ENCODE measurements around the gene FHOD3. TPM values are rescaled to one million over a fixed set of nuclear protein-coding genes. Genes with fewer than 3 reads are reported as not detected.

FHOD3 gene
- total and polyA plus RNA-seq, 2 of the 8 experiments (the other 6 are each of a cell fraction or from before 2014, with no cell fraction given): 9.7 to 10.5 TPM

DNA sequence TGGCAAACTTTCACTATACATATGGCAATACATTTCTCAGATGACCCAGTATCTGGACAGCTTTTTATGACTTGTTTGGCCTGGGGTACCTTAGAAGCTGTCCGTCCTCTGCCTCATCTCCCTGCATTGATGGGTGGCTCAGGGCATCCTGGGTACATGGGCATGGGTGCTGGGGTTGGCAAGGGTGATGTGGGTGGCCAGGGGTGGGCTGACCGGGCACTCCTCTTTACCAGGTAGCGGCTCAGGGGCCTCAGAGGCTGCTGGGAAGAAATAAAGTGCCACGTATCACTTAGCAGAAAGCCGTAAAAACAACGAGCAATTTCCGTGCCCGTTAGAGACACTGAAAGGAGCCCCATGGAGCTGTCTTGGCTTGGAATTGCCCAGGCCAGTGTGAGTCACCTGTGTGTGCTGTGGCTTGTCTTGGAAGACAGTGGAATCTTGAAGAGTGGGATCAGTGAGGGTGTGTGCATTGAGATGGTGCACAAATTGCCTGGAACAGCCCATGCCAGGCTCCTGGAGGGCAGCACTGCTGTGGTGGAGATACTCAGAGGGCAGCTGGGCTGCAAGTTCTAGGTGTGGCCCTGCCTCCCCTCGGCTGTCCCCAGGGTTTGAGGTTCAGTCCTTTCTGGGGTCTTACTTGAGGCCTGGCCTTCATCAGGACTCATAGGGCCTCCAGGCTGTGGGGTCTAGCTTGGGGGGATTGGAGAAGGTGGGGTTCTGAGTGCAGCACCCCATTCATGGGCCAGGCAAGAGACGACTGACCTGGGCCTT is 88.8 kb downstream of the FHOD3 start (continued):
- TF ChIP-seq RXRA (IDR thresholded peaks at IDR 0.05; ENCODE audit: insufficient read depth, low read depth, low read length) (no peak), PHF8 (conservative IDR thresholded peaks at IDR 0.05; ENCODE audit: low read depth, low read length) (no peak), POLR2AphosphoS5 (IDR thresholded peaks at IDR 0.05; ENCODE audit: low read depth, low read length) (no peak), BACH1 (IDR thresholded peaks at IDR 0.05; ENCODE audit: low read length) (no peak), CREB1 (IDR thresholded peaks at IDR 0.05) (no peak), CHD2 (IDR thresholded peaks at IDR 0.05; ENCODE audit: low read length) (no peak), ASH2L (IDR thresholded peaks at IDR 0.05; ENCODE audit: low read length) (no peak), NRF1 (IDR thresholded peaks at IDR 0.05; ENCODE audit: low read depth, low read length) (no peak)
